ENCODE results near the gene NUP133. TPM values are rescaled to one million over a fixed set of nuclear protein-coding genes. Genes with fewer than 3 reads are reported as not detected.
A peak's percentile ranks its signal among the peaks of the same experiment; 100 is the strongest.
"Not testable (repeated sequence)": the region's sequence is repeated elsewhere in the genome, so short reads cannot be mapped to it uniquely, and the experiment has no call there.

NUP133 gene
- polyA plus RNA-seq, 6 donors from 2014 or later: 17.7 to 20.9 (median 20.2) TPM

DNA sequence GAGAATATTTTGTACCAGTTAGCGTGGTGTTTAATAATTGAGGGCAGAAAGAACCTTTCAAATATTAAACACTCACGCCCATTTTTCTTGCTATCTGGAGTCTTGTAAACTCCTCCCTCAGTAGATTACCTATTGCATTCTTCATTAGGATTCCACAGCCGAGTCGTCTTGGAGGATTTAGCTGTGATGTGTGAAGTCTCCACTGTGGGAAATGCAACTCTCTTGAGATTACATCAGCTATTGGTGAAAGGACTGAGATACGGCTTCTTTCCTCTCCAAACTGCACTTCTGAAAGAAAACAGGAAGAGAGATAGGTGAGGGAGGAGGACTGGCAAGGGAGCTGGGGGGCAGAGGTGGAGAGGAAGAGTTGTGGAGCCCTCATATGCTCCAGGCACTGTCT lies 110.4 kb downstream of the NUP133 start:
- ATAC-seq (ENCODE audit: low read depth in 2 of 2) (no peak), DNase-seq (no peak)
- Mint-ChIP-seq H3K4me3 (no peak overlapping the region), H3K27me3 (peaks cover 34 to 54% (median 52%) of the 10 kb centered on the region in 3 donors), H3K9me3 (peaks cover 0 to 2% (median 0%) of the 10 kb centered on the region in 7 donors), H3K36me3 (no peaks in the 10 kb centered on the region), H3K27ac (peak overlapping the region in 1 of 6 donors; percentile 39), H3K4me1 (no peaks in the 10 kb centered on the region)

DNA sequence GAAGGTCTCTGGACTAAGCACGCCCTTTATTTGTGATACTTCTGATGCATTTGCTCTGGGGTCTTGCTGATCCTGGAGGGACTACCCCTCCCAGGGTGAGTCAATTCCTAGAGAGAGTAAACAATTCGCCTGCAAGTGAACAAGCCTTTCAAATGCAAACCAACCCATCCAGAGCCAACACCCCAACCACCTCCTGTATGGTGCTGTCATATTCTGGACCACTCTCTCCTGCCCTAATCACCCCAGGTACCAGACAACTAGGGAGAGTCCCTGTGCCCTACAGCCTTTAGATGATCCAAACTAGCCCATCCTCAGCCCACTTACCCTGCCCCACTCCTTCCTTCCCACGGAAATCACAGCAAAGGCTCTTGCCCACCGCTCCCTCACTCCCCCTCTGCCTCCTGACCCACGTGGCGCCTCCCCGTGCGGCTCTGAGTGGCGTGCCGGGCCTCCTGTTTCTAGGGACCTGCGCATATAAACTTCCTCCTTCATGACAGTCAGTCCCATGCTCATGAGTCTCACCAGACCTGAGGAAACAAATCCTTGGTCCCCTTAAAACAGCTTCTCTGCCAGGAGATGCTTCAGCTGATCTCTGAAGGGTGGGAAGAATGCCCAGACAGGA lies 111.4 kb downstream of the NUP133 start:
- Mint-ChIP-seq H3K27me3 (peaks cover 28 to 46% (median 46%) of the 10 kb centered on the region in 3 donors), H3K4me3 (no peak overlapping the region), H3K27ac (no peak overlapping the region), H3K9me3 (peaks cover 0 to 2% (median 0%) of the 10 kb centered on the region in 7 donors), H3K36me3 (no peaks in the 10 kb centered on the region), H3K4me1 (no peaks in the 10 kb centered on the region)
- ATAC-seq (ENCODE audit: low read depth in 2 of 2) (no peak), DNase-seq (no peak)

DNA sequence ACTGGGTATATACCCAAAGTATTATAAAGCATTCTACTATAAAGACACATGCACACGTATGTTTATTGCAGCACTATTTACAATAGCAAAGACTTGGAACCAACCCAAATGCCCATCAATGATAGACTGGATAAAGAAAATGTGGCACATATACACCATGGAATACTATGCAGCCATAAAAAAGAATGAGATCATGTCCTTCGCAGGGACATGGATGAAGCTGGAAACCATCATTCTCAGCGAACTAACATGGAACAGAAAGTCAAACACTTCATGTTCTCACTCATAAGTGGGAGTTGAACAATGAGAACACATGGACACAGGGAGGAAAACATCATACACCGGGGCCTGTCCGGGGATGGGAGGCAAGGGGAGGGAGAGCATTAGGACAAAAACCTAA lies 113.6 kb downstream of the NUP133 start:
- H3K36me3 Mint-ChIP-seq; ATAC-seq (ENCODE audit: low read depth in 2 of 2); H3K4me3 Mint-ChIP-seq; DNase-seq; H3K27ac Mint-ChIP-seq; H3K4me1 Mint-ChIP-seq: not testable (repeated sequence)
- Mint-ChIP-seq H3K27me3 (peaks cover 26 to 57% (median 56%) of the 10 kb centered on the region in 3 donors), H3K9me3 (peaks cover 0 to 11% (median 1%) of the 10 kb centered on the region in 7 donors)

- no peak for ATAC-seq (ENCODE audit: low read depth in 2 of 2)
- H3K27me3 Mint-ChIP-seq: peaks cover 35 to 55% (median 54%) of the 10 kb centered on the region in 3 donors
- DNase-seq: no peak
- H3K27ac Mint-ChIP-seq: no peak overlapping the region
- no peak overlapping the region for H3K4me3 Mint-ChIP-seq
- H3K9me3 Mint-ChIP-seq: peaks cover 0 to 11% (median 0%) of the 10 kb centered on the region in 7 donors
- no peaks in the 10 kb centered on the region for H3K4me1 Mint-ChIP-seq
- H3K36me3 Mint-ChIP-seq: peaks cover 0 to 6% of the 10 kb centered on the region in 2 donors
These were observed 115.2 kb downstream of the NUP133 start for GRCh38 chr1:229392936-229393335.

Other genes with a start within 250 kb of the NUP133 start
- gene RAB4A, start 237.2 kb downstream of the NUP133 start, polyA plus RNA-seq (ENCODE audit: low read depth in 6 of 6): 10 to 100 TPM; 16.5 to 26.6 (median 23.2) TPM
- gene CCSAP, start 165.3 kb downstream of the NUP133 start, polyA plus RNA-seq (ENCODE audit: low read depth in 6 of 6): 1 to 10 TPM in 5 of 6 donors, under 1 TPM in 1; 0.13 to 3.3 (median 2.4) TPM
- gene ACTA1, start 74.2 kb downstream of the NUP133 start, polyA plus RNA-seq (ENCODE audit: low read depth in 6 of 6): not detected
- 10 to 100 TPM in 4 of 6 donors, 1 to 10 TPM in 2; 8.0 to 26.2 (median 11.5) TPM for gene ABCB10, start 50.4 kb upstream of the NUP133 start, polyA plus RNA-seq (ENCODE audit: low read depth in 6 of 6)
- 1 to 10 TPM; 4.5 to 7.8 (median 5.1) TPM for gene TAF5L, start 117.8 kb upstream of the NUP133 start, polyA plus RNA-seq (ENCODE audit: low read depth in 6 of 6)
- gene URB2, start 117.9 kb upstream of the NUP133 start, polyA plus RNA-seq (ENCODE audit: low read depth in 6 of 6): 1 to 10 TPM; 4.9 to 9.4 (median 5.5) TPM